BLaER1 (cell line): ENCODE results near the gene ZNF532.
A peak's percentile ranks its signal among the peaks of the same experiment; 100 is the strongest.
"Not testable (repeated sequence)": the region's sequence is repeated elsewhere in the genome, so short reads cannot be mapped to it uniquely, and the experiment has no call there.

Experiments
- H3K27ac ChIP-seq: shearing (Covaris generic); formaldehyde crosslinking; 2 replicates; pipeline ENCODE4 v1.8.1; 2022
- H3K27me3 ChIP-seq: shearing (Covaris generic); formaldehyde crosslinking; 2 replicates; pipeline ENCODE4 v1.8.1; 2022
- H3K36me3 ChIP-seq: shearing (Covaris generic); formaldehyde crosslinking; 2 replicates; pipeline ENCODE4 v1.8.1; 2022
- H3K4me1 ChIP-seq: shearing (Covaris generic); formaldehyde crosslinking; 2 replicates; pipeline ENCODE4 v1.8.1; 2022
- H3K4me2 ChIP-seq: shearing (Covaris generic); formaldehyde crosslinking; 2 replicates; pipeline ENCODE4 v1.8.1; 2022
- H3K4me3 ChIP-seq: shearing (Covaris generic); formaldehyde crosslinking; 2 replicates; pipeline ENCODE4 v1.8.1; 2022
- H3K9ac ChIP-seq: shearing (Covaris generic); formaldehyde crosslinking; 2 replicates; pipeline ENCODE4 v1.8.1; 2022
- H3K9me3 ChIP-seq: shearing (Covaris generic); formaldehyde crosslinking; 2 replicates; pipeline ENCODE4 v1.8.1; 2022
- H4K20me1 ChIP-seq: shearing (Covaris generic); formaldehyde crosslinking; 2 replicates; pipeline ENCODE4 v1.8.1; 2022
- Cebpa-rat ChIP-seq: shearing (Covaris generic); IDR thresholded peaks from 2 replicates; pipeline ENCODE4 v1.8.1; 2022

The ZNF532 gene

DNA sequence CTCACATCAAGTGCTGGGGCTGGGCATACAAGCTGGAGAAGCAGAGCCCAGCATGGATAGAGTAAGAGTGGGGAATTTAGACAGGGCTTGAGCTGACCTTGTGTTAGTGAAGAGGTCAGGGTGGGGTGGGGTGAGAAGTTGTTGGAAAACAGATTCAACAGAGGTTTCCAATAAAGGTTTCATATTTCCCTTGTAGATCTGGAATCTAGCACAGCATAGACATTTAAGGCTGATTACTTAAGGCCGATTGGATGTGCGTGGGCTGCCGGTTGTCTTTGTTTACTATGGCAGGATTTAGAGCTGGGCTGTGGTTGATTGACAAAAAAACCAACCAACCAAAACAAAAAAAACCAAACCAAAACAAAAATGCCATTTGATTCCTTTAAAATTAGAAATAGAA is 160.2 kb downstream of the ZNF532 start:
- H3K9ac ChIP-seq, result no peak overlapping the region
- no peaks in the 10 kb centered on the region for H3K36me3 ChIP-seq
- no peak overlapping the region for H3K27ac ChIP-seq
- no peaks in the 10 kb centered on the region for H3K9me3 ChIP-seq
- H4K20me1 ChIP-seq, result no peaks in the 10 kb centered on the region
- H3K4me2 ChIP-seq, result no peak overlapping the region
- H3K4me3 ChIP-seq, result no peak overlapping the region
- no peak for TF ChIP-seq Cebpa-rat
- H3K4me1 ChIP-seq, result 0 out of 2 replicates have a peak, but pooled peaks cover 1% of the 10 kb centered on the region
- H3K27me3 ChIP-seq, result no peaks in the 10 kb centered on the region

DNA sequence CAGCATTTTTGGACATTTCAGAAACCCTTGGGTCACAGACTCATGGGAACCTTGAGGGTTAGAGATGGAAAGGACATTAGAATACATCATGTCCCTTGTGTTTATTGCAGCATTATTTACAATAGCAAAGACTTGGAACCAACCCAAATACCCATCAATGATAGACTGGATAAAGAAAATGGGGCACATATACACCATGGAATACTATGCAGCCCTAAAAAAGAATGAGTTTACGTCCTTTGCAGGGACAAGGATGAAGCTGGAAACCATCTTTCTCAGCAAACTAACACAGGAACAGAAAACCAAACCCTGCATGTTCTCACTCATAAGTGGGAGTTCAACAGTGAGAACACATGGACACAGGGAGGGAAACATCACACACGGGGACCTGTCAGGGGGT is 160.9 kb downstream of the ZNF532 start:
- not testable (repeated sequence) for H3K36me3 ChIP-seq, H3K4me3 ChIP-seq, H3K9me3 ChIP-seq, H3K27ac ChIP-seq, H3K4me1 ChIP-seq, H3K9ac ChIP-seq, H3K27me3 ChIP-seq, H3K4me2 ChIP-seq, H4K20me1 ChIP-seq

DNA sequence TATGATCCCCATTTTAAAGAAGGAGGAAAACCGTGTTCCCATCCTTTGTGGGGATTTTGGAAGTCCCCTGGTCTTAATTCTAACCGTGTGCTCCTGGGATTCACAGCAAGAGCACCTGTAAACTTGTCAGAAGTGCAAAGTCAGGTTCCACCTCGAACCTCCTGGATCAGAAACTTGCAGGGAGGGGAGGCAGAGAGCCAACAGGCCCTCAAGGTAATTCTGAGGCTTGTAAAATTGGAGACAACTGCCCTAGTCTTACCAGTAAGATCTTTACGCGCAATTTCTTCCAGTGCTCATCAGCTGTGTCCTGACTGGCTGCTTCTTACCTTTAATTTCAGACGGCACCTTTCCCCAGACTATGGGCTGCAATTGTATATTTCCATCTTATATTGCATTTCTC is 161.7 kb downstream of the ZNF532 start:
- Histone ChIP-seq H3K9me3 (no peaks in the 10 kb centered on the region), H3K27ac (no peak overlapping the region), H3K36me3 (no peaks in the 10 kb centered on the region), H3K4me3 (no peak overlapping the region), H3K4me1 (peaks cover 7% of the 10 kb centered on the region; the same call in 1 of the 2 replicates), H3K27me3 (no peaks in the 10 kb centered on the region), H3K4me2 (no peak overlapping the region), H4K20me1 (no peaks in the 10 kb centered on the region), H3K9ac (no peak overlapping the region)
- no peak for TF ChIP-seq Cebpa-rat

DNA sequence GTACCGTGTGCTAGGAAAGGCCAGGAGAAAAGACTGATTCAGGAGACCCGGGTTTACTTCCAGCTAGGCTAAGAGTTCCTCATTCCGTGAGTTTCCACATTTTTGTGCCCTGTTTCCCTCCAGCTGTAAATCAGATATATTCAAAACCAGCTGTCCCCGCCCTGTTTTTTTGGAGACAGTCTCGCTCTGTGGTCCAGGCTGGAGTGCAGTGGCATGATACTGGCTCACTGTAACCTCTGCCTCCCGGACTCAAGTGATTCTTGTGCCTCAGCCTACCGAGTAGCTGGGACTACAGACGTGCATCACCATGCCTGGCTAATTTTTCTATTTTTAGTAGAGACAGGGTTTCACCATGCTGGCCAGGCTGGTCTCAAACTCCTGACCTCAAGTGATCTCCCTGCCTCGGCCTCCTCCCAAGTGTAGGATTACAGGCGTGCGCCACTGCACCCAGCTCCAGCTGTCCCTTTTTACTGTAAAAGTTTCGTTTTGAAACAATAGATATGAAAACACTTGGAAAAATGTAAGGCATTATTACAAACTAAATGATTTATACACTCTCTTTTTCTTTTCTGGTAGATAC is 162.2 kb downstream of the ZNF532 start:
- Histone ChIP-seq H3K27ac (no peak overlapping the region), H3K36me3 (no peaks in the 10 kb centered on the region), H3K4me2 (no peak overlapping the region), H3K27me3 (no peaks in the 10 kb centered on the region), H4K20me1 (no peaks in the 10 kb centered on the region), H3K4me1 (peaks cover 7% of the 10 kb centered on the region; the same call in 1 of the 2 replicates), H3K9me3 (no peaks in the 10 kb centered on the region), H3K4me3 (no peak overlapping the region), H3K9ac (no peak overlapping the region)
- TF ChIP-seq Cebpa-rat, result no peak

DNA sequence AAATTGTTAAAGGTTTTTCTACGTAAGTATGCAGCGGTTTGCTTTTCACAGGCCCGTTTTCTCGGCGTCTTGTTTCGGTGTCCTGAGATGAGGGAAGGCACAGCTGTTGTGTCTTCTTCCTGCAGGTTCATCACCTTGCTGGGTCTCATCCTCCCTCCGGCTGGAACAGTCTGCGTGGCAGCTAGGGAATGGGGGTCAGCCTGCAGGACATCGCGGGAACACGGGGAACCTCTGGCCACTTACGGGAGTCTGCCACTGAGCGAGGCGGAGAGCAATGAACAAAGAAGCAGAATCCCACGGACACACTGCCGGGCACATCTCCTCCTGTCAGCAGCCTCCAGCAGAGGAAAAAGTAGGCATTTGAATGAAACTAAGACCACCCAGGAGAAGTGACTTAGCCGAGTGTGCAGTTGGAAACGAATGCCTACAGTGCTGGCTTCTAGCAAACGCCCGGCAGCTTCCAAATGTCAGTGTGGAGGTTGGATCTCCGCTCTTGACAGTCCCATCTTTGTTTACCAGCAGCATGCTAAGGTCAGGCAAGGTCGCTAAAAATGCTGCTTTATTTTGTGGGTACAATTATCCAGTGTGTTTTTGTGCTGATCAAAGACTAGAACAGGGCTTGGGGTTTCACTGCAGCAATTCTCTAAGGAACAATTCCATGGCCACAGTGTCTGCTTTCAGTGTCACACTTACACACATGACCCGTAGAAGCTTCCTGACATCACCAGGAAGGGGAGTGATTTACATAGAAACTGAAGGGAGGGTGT is 165.2 kb downstream of the ZNF532 start:
- Histone ChIP-seq H3K27ac (no peak overlapping the region), H4K20me1 (no peaks in the 10 kb centered on the region), H3K4me1 (peaks cover 7% of the 10 kb centered on the region; the same call in 1 of the 2 replicates), H3K27me3 (no peaks in the 10 kb centered on the region), H3K9me3 (no peaks in the 10 kb centered on the region), H3K36me3 (no peaks in the 10 kb centered on the region), H3K9ac (no peak overlapping the region), H3K4me3 (no peak overlapping the region), H3K4me2 (0 out of 2 replicates have a peak overlapping the region, but pooled peaks have one; percentile 20)
- no peak for TF ChIP-seq Cebpa-rat

DNA sequence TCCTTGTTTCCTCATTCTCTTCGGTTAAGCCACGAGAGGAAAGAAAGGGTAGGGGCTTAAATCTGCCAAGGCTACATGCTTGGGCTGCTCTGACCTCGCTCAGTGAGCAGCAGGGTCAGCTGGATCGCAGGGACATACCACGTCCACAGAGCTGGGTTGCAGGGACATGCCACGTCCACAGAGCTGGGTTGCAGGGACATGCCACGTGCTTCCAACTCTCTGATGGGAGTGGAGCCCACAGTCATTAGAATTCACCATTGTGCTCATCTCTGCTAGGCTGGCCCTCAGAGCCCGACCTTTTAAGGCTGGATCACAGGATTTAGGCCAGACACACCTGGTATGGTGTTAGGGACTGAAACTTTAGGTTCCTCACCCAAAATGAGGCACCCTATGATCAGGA is 167.6 kb downstream of the ZNF532 start:
- Histone ChIP-seq H3K4me2 (no peak overlapping the region), H3K27ac (no peak overlapping the region), H3K9ac (no peak overlapping the region), H3K36me3 (no peaks in the 10 kb centered on the region), H3K4me3 (no peak overlapping the region), H3K9me3 (no peaks in the 10 kb centered on the region), H4K20me1 (no peaks in the 10 kb centered on the region), H3K4me1 (peaks cover 7% of the 10 kb centered on the region; the same call in 1 of the 2 replicates), H3K27me3 (no peaks in the 10 kb centered on the region)
- TF ChIP-seq Cebpa-rat, result no peak

DNA sequence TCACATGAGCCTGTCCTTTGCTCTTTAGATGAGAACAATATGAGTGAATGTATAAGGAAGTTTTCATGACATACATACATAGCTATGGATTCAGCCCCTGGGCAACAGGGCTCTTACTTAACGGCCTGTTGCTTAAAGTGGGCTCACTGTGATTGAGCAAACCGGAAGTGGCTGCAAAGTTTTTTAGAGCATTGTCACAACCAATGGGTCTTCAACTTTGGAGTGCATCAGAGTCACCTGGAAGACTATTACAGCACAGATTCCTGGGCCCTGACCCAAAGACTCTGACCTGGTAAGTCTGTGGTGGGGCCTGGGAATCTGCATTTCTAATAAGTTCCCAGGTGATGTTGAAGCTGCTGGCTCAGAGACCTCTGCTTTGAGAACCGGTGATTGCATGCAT is 168.7 kb downstream of the ZNF532 start:
- H3K9ac ChIP-seq, result no peak overlapping the region
- no peak for TF ChIP-seq Cebpa-rat
- H3K9me3 ChIP-seq, result no peaks in the 10 kb centered on the region
- no peak overlapping the region for H3K4me3 ChIP-seq
- peaks cover 7% of the 10 kb centered on the region; the same call in 1 of the 2 replicates for H3K4me1 ChIP-seq
- no peak overlapping the region for H3K4me2 ChIP-seq
- H3K36me3 ChIP-seq, result no peaks in the 10 kb centered on the region
- H3K27me3 ChIP-seq, result no peaks in the 10 kb centered on the region
- no peaks in the 10 kb centered on the region for H4K20me1 ChIP-seq
- H3K27ac ChIP-seq, result no peak overlapping the region

DNA sequence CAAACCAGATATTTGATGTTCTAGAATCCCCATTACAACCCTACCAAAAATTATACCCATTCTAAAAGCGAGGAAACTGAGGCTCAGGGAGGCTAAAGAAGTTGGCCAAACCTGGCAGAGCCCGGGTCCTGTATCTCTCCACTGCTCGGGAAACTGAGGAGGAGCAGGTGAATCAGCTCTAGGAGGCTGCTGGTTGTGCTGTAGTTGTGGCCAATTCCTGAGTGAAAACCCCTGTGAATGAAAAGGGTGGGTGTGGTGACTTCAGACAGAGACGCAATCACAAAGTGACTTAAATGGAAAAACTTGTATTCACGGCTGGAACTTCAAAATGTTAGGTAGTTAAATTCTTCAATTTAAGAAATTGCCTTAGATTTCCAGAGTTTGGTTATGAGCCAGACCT is 169.3 kb downstream of the ZNF532 start:
- Histone ChIP-seq H4K20me1 (no peaks in the 10 kb centered on the region), H3K4me2 (no peak overlapping the region), H3K9ac (no peak overlapping the region), H3K27ac (no peak overlapping the region), H3K4me1 (peaks cover 7% of the 10 kb centered on the region; the same call in 1 of the 2 replicates), H3K27me3 (no peaks in the 10 kb centered on the region), H3K9me3 (no peaks in the 10 kb centered on the region), H3K36me3 (no peaks in the 10 kb centered on the region), H3K4me3 (no peak overlapping the region)
- no peak for TF ChIP-seq Cebpa-rat

DNA sequence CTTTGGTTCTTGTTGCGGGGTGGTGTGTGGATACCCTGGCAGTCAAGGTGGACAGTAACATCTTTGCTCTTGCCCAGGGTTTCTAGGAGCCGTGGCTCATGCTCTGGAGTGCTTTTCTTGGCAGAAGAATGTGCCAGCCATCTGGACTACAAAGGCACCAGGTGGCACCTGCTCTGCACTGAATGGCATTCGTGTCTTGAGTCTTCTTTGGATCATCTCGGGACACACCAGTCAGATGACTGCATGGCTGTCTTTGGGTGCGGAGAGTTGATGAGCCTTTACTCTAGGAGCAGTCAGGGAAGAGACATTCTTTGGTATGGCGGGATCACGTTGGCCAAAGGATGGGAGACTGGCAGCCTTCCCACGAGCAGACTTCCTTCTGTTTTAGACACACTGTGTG is 170.9 kb downstream of the ZNF532 start:
- Histone ChIP-seq H3K4me2 (no peak overlapping the region), H3K9ac (no peak overlapping the region), H4K20me1 (no peaks in the 10 kb centered on the region), H3K9me3 (no peaks in the 10 kb centered on the region), H3K4me3 (no peak overlapping the region), H3K27ac (no peak overlapping the region), H3K4me1 (no peaks in the 10 kb centered on the region), H3K36me3 (no peaks in the 10 kb centered on the region), H3K27me3 (no peaks in the 10 kb centered on the region)
- no peak for TF ChIP-seq Cebpa-rat
